Spleen (tissue), 7 donors: ENCODE results near the gene TRIM9.

Experiments
- POLR2A ChIP-seq, 3 donors: fragments of 450-650 bp; IDR thresholded peaks; one replicate each; pipeline ENCODE4 v1.5.1; 2017; ENCODE audit warnings: antibody characterized with exemption in 3 of 3, mild to moderate bottlenecking in 1 of 3
- POLR2AphosphoS5 ChIP-seq, 3 donors: sonication (generic); formaldehyde crosslinking; IDR thresholded peaks; one replicate each; pipeline ENCODE4 v1.5.1; 2017; ENCODE audit warnings: antibody characterized with exemption in 3 of 3
- TF ChIP-seq, protein P1 (sequence below), 11 experiments: fragments of 200-600 bp in 7 of 11; fragments of 450-650 bp in 4 of 11; sonication (generic) in 4 of 11; IDR thresholded peaks in 8 of 11; conservative IDR thresholded peaks in 3 of 11; 1 replicate in 7 of 11; 2 replicates in 4 of 11; pipeline versions ENCODE4 v1.4.0 to v1.8.0; 2016 to 2021; ENCODE audit warnings: antibody characterized with exemption in 11 of 11, inconsistent platforms in 4 of 11, mild to moderate bottlenecking in 1 of 11
- donor health status: DM: no; HTN: no; CAD: no; lungs with moderate emphysema.
- donor health status: DM: no; HTN: no; CAD: no.
- donor health status: DM: no; HTN: no; CAD: no.

DNA sequence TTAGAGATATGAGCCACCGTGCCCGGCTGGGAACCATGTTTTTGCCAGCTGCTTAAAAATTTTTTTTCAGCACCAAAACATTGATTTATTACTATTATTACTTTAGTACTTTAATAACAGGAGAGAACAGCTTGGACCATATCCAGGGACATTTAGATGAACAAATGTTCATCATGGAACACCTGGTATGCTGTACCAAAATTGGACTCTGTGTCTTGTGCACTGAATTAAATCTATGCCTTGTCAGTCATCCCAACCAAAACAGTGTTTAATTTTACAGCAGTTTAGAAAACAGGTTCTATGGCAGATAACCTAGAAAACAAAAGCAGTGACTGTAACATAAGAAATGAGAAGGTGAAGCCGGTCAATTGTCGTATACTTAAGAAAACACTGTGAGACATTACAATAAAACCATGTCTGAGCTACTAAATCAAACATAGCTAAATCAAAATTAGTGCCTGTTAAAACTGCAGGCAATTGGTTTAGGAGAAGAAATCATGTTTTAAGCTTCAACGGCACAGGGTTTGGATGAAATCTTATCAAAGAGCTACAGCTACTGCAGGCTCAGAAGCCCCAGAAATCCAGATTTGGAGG, 92.4 kb downstream of the TRIM9 start:
- TF ChIP-seq POLR2A (IDR thresholded peaks at IDR 0.05) (no peak), POLR2AphosphoS5 (IDR thresholded peaks at IDR 0.05) (no peak)
- TF ChIP-seq, protein P1, sequence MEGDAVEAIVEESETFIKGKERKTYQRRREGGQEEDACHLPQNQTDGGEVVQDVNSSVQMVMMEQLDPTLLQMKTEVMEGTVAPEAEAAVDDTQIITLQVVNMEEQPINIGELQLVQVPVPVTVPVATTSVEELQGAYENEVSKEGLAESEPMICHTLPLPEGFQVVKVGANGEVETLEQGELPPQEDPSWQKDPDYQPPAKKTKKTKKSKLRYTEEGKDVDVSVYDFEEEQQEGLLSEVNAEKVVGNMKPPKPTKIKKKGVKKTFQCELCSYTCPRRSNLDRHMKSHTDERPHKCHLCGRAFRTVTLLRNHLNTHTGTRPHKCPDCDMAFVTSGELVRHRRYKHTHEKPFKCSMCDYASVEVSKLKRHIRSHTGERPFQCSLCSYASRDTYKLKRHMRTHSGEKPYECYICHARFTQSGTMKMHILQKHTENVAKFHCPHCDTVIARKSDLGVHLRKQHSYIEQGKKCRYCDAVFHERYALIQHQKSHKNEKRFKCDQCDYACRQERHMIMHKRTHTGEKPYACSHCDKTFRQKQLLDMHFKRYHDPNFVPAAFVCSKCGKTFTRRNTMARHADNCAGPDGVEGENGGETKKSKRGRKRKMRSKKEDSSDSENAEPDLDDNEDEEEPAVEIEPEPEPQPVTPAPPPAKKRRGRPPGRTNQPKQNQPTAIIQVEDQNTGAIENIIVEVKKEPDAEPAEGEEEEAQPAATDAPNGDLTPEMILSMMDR (IDR thresholded peaks at IDR 0.05 in 8 of 11, conservative IDR thresholded peaks at IDR 0.05 in 3 of 11), result no peak
